AG09319 (cell line): ENCODE data around the gene CCDC77.

ENCODE experiments used
- DNase-seq: peaks from one replicate; pipeline ENCODE4 v3.0.0-alpha.2; 2010; ENCODE audit warnings: low read depth; ENCODE audit errors: extremely low read depth
- CTCF ChIP-seq: IDR thresholded peaks from 2 replicates; pipeline ENCODE4 v1.5.1; 2011; ENCODE audit warnings: low read depth, mild to moderate bottlenecking, inconsistent platforms, low read length, moderate library complexity

The CCDC77 gene

DNA sequence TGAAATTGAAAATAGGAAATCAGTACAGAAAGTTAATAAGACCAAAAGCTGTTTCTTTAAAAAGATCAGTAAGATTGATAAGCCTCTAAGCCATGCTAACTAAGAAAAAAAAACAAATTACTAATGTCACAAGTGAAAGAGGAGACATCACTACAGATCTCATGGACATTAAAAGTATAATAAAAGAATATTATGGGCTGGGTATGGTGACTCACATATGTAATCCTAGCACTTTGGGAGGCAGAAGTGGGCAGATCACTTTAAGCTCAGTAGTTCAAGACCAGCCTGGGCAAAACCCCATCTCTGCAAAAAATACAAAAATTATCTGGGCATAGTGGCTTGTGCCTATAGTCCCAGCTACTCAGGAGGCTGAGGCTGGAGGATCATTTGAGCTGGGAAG is 88.8 kb downstream of the CCDC77 start:
- DNase-seq, result no peak
- TF ChIP-seq CTCF, result no peak
